Activated CD4-positive, alpha-beta memory T cell treated with anti-CD3 and anti-CD28 coated beads, Interleukin-2, amount 10 ng/mL, durations not matched to agents 7 days and 5 days (primary cell): ENCODE measurements around the gene FNDC3A. TPM values are rescaled to one million over a fixed set of nuclear protein-coding genes. Genes with fewer than 3 reads are reported as not detected.
A peak's percentile ranks its signal among the peaks of the same experiment; 100 is the strongest.

Experiments used
- CTCF ChIA-PET: fragments of 350-600 bp; sonication (Branson Sonifier 250); formaldehyde crosslinking; loops from one replicate; lab custom pipeline; 2021; ENCODE audit warnings: antibody characterized with exemption, inconsistent platforms; lab: Charles Lee
- POLR2A ChIA-PET: fragments of 350-600 bp; sonication (Branson Sonifier 250); formaldehyde crosslinking; loops from one replicate; lab custom pipeline; 2021; ENCODE audit warnings: antibody characterized with exemption; lab: Charles Lee
- DNase-seq: peaks from one replicate; pipeline ENCODE4 v3.0.0-alpha.2; 2020
- H3K27ac Mint-ChIP-seq: one replicate; pipeline ENCODE4 v1.8.0; 2021; ENCODE audit warnings: mild to moderate bottlenecking, mixed read lengths
- H3K27me3 Mint-ChIP-seq: one replicate; pipeline ENCODE4 v1.8.0; 2021; ENCODE audit warnings: mixed read lengths
- H3K36me3 Mint-ChIP-seq: one replicate; pipeline ENCODE4 v1.8.0; 2021; ENCODE audit warnings: low read depth, mixed read lengths
- H3K4me1 Mint-ChIP-seq: one replicate; pipeline ENCODE4 v1.8.0; 2021; ENCODE audit warnings: mixed read lengths
- H3K4me3 Mint-ChIP-seq: one replicate; pipeline ENCODE4 v1.8.0; 2021; ENCODE audit warnings: mild to moderate bottlenecking, mixed read lengths
- H3K9me3 Mint-ChIP-seq: one replicate; pipeline ENCODE4 v1.8.0; 2021; ENCODE audit warnings: mixed read lengths
- total RNA-seq, 2 experiments: library from RNA; stranded (reverse); gene quantifications; one replicate each; pipeline ENCODE4 v1.2.3, GENCODE V29; 2021

Gene FNDC3A, protein sequence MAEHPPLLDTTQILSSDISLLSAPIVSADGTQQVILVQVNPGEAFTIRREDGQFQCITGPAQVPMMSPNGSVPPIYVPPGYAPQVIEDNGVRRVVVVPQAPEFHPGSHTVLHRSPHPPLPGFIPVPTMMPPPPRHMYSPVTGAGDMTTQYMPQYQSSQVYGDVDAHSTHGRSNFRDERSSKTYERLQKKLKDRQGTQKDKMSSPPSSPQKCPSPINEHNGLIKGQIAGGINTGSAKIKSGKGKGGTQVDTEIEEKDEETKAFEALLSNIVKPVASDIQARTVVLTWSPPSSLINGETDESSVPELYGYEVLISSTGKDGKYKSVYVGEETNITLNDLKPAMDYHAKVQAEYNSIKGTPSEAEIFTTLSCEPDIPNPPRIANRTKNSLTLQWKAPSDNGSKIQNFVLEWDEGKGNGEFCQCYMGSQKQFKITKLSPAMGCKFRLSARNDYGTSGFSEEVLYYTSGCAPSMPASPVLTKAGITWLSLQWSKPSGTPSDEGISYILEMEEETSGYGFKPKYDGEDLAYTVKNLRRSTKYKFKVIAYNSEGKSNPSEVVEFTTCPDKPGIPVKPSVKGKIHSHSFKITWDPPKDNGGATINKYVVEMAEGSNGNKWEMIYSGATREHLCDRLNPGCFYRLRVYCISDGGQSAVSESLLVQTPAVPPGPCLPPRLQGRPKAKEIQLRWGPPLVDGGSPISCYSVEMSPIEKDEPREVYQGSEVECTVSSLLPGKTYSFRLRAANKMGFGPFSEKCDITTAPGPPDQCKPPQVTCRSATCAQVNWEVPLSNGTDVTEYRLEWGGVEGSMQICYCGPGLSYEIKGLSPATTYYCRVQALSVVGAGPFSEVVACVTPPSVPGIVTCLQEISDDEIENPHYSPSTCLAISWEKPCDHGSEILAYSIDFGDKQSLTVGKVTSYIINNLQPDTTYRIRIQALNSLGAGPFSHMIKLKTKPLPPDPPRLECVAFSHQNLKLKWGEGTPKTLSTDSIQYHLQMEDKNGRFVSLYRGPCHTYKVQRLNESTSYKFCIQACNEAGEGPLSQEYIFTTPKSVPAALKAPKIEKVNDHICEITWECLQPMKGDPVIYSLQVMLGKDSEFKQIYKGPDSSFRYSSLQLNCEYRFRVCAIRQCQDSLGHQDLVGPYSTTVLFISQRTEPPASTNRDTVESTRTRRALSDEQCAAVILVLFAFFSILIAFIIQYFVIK
- total RNA-seq = 10 to 100 TPM; 27.0 to 27.8 TPM

DNA sequence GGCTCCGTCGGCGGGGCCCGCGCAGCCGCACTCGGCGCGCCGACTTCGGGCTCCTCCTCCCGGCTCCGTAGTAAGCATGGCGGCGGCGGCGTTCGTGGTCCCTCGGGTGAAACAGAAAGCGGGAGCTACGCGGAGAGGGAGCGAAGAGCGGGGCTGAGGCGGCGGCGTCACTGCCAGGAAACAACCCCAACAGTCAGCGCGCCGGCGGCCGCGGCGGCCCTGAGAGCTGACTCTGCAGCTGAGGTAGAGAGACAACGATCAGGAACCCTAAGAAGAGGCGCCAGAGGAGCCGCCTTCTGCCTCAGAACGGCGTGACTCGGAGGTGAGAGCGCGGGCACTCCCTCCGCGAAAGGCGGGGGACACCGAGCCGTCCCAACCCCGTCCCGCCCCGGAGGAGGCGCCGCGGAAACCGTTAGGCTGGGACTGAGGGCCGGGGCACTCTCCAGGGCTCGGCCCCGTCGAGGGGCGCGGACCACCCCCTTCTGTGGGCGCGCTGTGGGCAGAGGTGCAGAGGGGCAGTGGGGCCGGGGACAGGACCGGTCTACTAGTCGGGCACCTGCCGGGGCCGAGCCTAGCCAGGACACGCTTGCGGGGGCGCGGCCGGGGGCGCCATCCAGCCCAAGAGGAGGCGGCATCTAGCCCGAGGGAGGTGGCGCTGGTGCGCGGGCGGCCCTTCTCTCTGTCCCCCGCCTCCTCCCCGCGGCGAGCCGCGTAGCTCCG lies at the start of gene FNDC3A:
FNDC3A (plus strand) TSS at position 57 of the 720 bp plus-strand sequence. CDS start 30,279 bp downstream, outside the sequence.
- CTCF ChIA-PET = interaction anchor here (1.4 to 2.7 kb wide), 3 partner anchors 92 to 206 kb away, joined by 3 to 11 read pairs (median 4); no protein-coding TSS in a partner anchor
- Mint-ChIP-seq H3K27me3 (no peaks in the 10 kb centered on the region), H3K36me3 (peaks cover 56% of the 10 kb centered on the region), H3K27ac (peak within 1 kb of the TSS; percentile 100), H3K9me3 (peaks cover 35% of the 10 kb centered on the region), H3K4me1 (peaks cover 41% of the 10 kb centered on the region), H3K4me3 (peak within 1 kb of the TSS; percentile 94)
- DNase-seq = peak; percentile 89
- POLR2A ChIA-PET = interaction anchor here (0.7 to 2.8 kb wide), 42 partner anchors 10 to 939 kb away, joined by 3 to 31 read pairs (median 4); partner anchors contain the start of genes CAB39L, CDADC1, KPNA3 and NUDT15

DNA sequence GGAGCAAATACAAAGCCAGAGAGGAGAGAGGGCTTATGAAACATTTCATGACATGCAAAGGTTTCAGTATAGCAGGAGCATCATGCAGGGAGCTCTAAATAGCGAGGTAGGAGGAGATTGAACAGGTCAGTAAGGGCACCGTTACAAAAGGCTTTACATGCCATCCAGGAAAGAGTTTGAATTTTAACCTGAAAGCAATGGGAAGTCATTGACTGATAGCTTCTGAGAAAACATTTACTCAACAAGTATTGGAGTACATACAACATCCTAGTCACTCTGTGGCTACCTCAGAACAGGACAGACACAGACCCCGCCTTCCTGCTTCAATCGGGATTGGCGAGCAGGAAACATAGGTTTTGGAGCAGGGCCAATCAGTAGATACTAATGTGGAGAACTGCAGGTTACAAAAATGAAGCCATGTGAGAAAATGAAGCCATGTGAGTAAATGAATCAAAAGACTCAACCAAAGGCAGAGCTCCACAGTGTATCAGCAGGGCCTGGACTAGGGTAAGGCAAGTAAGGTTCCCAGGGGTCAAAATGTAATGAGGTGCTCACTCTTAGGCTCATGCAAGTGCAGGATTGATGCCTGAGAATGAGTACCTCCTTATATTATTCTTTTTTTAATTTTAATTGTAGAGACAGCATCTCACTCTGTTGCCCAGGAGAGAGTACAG lies 46.8 kb upstream of the FNDC3A start:
- Mint-ChIP-seq H3K9me3 (peaks cover 7% of the 10 kb centered on the region), H3K36me3 (peaks cover 6% of the 10 kb centered on the region), H3K27me3 (peaks cover 7% of the 10 kb centered on the region), H3K4me3 (no peak overlapping the region), H3K27ac (no peak overlapping the region), H3K4me1 (peaks cover 3% of the 10 kb centered on the region)
- POLR2A ChIA-PET = no interaction called here
- CTCF ChIA-PET = no interaction called here
- no peak for DNase-seq

DNA sequence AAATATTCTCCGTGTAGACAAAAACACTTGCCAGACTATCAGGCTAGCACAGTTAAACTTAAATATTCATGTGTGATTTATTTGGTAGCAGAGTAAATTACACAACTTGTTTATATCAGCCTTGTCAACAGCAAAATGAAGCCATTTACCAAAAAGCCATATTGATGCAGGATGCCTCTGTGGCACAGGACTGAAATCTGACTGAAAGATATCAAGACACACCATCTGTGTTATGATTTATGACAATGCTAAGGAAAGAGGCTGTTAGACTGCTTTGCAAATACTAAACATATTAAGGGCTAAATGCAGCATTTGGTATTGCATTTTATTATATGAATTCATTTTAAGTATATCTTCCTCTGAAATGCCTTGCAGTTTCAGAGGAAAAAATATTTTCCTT lies 44.8 kb upstream of the FNDC3A start:
- no peak overlapping the region for H3K27ac Mint-ChIP-seq
- CTCF ChIA-PET = no interaction called here
- H3K36me3 Mint-ChIP-seq = peaks cover 9% of the 10 kb centered on the region
- H3K27me3 Mint-ChIP-seq = peaks cover 9% of the 10 kb centered on the region
- H3K4me3 Mint-ChIP-seq = no peak overlapping the region
- no peak for DNase-seq
- POLR2A ChIA-PET = no interaction called here
- peaks cover 9% of the 10 kb centered on the region for H3K9me3 Mint-ChIP-seq
- peaks cover 3% of the 10 kb centered on the region for H3K4me1 Mint-ChIP-seq

- H3K36me3 Mint-ChIP-seq = peaks cover 8% of the 10 kb centered on the region
- no peak for DNase-seq
- ChIA-PET POLR2A (no interaction called here), CTCF (no interaction called here)
- H3K27ac Mint-ChIP-seq = peak overlapping the region; percentile 77
- H3K4me3 Mint-ChIP-seq = no peak overlapping the region
- H3K27me3 Mint-ChIP-seq = peaks cover 2% of the 10 kb centered on the region
- H3K9me3 Mint-ChIP-seq = peaks cover 15% of the 10 kb centered on the region
- peaks cover 25% of the 10 kb centered on the region for H3K4me1 Mint-ChIP-seq
Measured at GRCh38 chr13:48938308-48938943, 37.3 kb upstream of the FNDC3A start.

DNA sequence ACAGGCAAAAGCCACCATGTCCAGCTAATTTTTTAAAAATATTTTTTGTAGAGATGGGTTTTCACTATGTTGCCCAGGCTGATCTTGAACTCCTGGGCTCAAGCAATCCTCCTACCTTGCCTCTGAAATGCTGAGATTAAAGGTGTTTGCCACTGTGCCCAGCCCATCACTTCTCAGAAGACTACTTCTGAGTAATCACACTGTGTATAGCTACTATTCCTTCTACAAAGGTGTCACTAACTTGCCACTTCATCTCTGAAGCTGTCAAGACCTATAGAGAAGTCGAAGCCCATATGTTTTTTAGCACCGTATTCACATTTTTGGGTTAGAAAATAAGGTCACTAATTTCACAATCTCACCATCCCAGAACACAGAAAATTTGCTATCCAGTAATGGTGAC lies 36.0 kb upstream of the FNDC3A start:
- Mint-ChIP-seq H3K27me3 (peaks cover under 1% of the 10 kb centered on the region), H3K4me1 (peaks cover 25% of the 10 kb centered on the region), H3K4me3 (no peak overlapping the region), H3K36me3 (no peaks in the 10 kb centered on the region), H3K27ac (peak overlapping the region; percentile 50), H3K9me3 (peaks cover 8% of the 10 kb centered on the region)
- CTCF ChIA-PET = no interaction called here
- POLR2A ChIA-PET = interaction anchor here (0.8 to 2.5 kb wide), 2 partner anchors 36 to 55 kb away, joined by 3 to 7 read pairs; partner anchors contain the start of gene FNDC3A
- DNase-seq = no peak

- H3K27me3 Mint-ChIP-seq = no peaks in the 10 kb centered on the region
- no peaks in the 10 kb centered on the region for H3K36me3 Mint-ChIP-seq
- no peak overlapping the region for H3K27ac Mint-ChIP-seq
- H3K9me3 Mint-ChIP-seq = peaks cover 6% of the 10 kb centered on the region
- H3K4me1 Mint-ChIP-seq = peaks cover 25% of the 10 kb centered on the region
- no peak for DNase-seq
- H3K4me3 Mint-ChIP-seq = no peak overlapping the region
- POLR2A ChIA-PET = no interaction called here
- CTCF ChIA-PET = no interaction called here
Measured at GRCh38 chr13:48942131-48942530, 33.6 kb upstream of the FNDC3A start.

DNA sequence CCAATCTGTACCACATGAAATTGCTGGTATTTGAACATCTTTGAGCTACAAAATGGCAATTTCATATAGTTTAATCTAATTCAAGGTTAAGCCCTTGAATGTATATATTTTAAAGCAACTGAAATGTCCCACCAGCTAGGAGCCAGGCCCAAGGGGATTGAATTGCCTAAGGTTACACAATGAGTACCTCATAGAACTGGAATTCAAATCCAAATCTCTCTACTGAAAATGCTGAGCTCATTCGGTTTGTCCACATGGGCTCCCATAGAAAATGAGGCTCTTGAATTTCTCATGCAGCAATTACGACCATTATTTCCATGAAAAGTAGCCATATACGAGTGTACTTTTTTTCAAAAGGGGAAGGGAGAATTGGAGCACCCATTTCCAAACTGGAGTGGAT lies 31.5 kb upstream of the FNDC3A start:
- H3K4me3 Mint-ChIP-seq = no peak overlapping the region
- H3K36me3 Mint-ChIP-seq = no peaks in the 10 kb centered on the region
- POLR2A ChIA-PET = no interaction called here
- H3K27ac Mint-ChIP-seq = no peak overlapping the region
- DNase-seq = no peak
- CTCF ChIA-PET = interaction anchor here (0.6 kb wide), 1 partner anchor 294 kb away, joined by 3 read pairs; no protein-coding TSS in a partner anchor
- H3K4me1 Mint-ChIP-seq = peaks cover 8% of the 10 kb centered on the region
- no peaks in the 10 kb centered on the region for H3K27me3 Mint-ChIP-seq
- peaks cover 6% of the 10 kb centered on the region for H3K9me3 Mint-ChIP-seq

DNA sequence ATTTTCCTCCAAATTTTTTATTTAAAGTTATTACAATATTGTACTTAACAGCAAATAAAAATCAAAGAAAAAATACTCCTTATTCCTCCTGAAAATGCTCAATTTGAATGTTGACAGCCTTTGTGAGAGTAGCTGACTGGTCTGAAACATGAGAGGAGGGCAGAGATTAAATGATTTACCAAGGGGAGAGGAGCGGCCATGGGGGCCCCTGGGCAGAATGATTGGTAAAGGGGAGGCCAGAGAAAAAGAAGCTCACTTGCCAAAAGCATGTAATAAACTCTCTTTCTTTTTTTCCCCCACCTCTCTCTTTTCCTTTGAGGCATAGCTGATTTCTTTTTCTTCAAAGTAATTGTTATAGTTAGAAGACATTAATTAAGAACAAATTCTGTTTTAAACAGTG lies 30.1 kb upstream of the FNDC3A start:
- Mint-ChIP-seq H3K27ac (no peak overlapping the region), H3K9me3 (peaks cover 5% of the 10 kb centered on the region), H3K27me3 (peaks cover 2% of the 10 kb centered on the region), H3K4me1 (no peaks in the 10 kb centered on the region), H3K36me3 (no peaks in the 10 kb centered on the region), H3K4me3 (no peak overlapping the region)
- no peak for DNase-seq
- POLR2A ChIA-PET = no interaction called here
- CTCF ChIA-PET = no interaction called here

GRCh38 chr13:48946163-48946562 lies 29.5 kb upstream of the FNDC3A start:
- no peak overlapping the region for H3K4me3 Mint-ChIP-seq

DNA sequence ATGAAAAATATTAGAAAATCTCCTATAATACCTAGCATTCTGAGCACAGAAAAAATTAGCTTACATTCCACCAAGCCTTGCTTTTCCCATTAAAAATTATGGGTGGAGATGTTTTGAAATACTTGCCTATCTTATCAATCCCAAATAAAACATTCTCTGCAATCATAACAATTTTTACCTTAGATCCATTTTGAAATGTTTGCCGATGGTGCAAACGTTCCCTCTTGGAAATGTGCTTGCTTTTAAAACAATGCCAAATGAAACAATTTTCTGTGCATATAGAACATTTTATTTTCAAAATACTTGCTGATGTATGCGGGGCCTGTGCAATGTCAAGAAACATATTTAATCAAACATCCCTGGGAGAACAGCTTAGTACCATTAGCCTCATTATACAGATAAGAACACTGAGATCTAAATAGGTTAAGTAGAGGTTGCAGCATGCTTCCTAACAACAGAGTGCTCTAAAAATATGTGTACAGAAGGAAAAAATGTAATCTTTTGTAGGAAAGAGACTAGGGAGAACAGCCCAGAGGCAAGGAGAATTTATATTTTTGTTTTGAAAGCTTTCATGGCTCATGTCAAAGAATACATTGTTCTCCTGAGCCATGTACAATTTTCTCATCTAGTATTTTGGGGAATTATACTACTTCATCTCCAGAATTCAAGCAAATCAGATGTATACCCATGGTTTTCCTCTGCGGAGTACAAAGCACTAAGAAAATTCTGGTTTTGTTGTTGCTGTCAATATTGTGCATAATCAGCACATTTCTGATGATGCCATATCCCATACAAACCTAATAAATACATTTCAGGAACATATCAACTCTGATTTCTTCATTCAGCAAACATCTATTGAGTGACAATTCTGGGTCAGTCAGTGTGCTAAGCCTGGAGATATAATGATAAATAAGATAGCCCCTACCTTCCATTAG lies 25.9 kb upstream of the FNDC3A start:
- CTCF ChIA-PET = no interaction called here
- Mint-ChIP-seq H3K27ac (no peak overlapping the region), H3K4me3 (no peak overlapping the region), H3K27me3 (peaks cover 7% of the 10 kb centered on the region), H3K9me3 (no peaks in the 10 kb centered on the region), H3K4me1 (no peaks in the 10 kb centered on the region), H3K36me3 (no peaks in the 10 kb centered on the region)
- POLR2A ChIA-PET = no interaction called here
- DNase-seq = no peak

More at GRCh38 chr13:48946163-48946562, 29.5 kb upstream of the FNDC3A start:
- H3K36me3 Mint-ChIP-seq = no peaks in the 10 kb centered on the region
- no peak overlapping the region for H3K27ac Mint-ChIP-seq
- H3K4me1 Mint-ChIP-seq = no peaks in the 10 kb centered on the region
- ChIA-PET POLR2A (no interaction called here), CTCF (no interaction called here)
- H3K9me3 Mint-ChIP-seq = peaks cover under 1% of the 10 kb centered on the region
- no peak for DNase-seq
- H3K27me3 Mint-ChIP-seq = peaks cover 5% of the 10 kb centered on the region

DNA sequence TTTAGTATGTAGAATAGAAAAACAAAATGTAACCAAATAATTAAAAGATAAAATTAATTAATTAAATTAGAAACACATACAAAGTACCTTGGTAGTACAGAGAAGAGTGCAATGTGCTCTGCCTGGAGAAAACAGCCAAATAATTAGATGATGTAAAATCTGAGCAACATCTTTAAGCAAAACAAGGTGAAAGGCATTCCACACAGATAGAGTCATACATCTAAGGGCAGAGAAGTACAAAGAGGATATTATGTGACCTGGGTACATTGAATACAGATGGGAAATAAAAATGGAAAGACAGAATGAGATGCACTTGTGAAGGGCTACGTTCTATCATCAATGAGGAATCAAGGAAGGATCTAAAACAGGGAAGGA lies 25.2 kb upstream of the FNDC3A start:
- ChIA-PET POLR2A (no interaction called here), CTCF (no interaction called here)
- Mint-ChIP-seq H3K4me3 (no peak overlapping the region), H3K27ac (no peak overlapping the region), H3K27me3 (peaks cover 7% of the 10 kb centered on the region), H3K9me3 (no peaks in the 10 kb centered on the region), H3K36me3 (no peaks in the 10 kb centered on the region), H3K4me1 (no peaks in the 10 kb centered on the region)
- no peak for DNase-seq
